Natural killer cell (primary cell): ENCODE measurements around the gene SELENOH. TPM values are rescaled to one million over a fixed set of nuclear protein-coding genes. Genes with fewer than 3 reads are reported as not detected.

Experiments
- ATAC-seq, 3 donors: fragments of 150-1000 bp in 2 of 3; fragments of 200-7000 bp in 1 of 3; cut with Tn5 transposase; 1 replicate in 1 of 3; 2 replicates in 2 of 3; pipeline ENCODE4 v1.10.0; 2021; ENCODE audit warnings: mild to moderate bottlenecking in 2 of 3, moderate library complexity in 2 of 3
- DNase-seq, 2 donors: peaks; one replicate each; pipeline versions ENCODE4 v3.0.0 to v3.0.0-alpha.2; 2013 to 2021; ENCODE audit warnings: mixed read lengths in 1 of 2
- H3K27ac ChIP-seq: one replicate; pipeline ENCODE4 v1.5.1; 2013; ENCODE audit warnings: mild to moderate bottlenecking, low read length
- H3K27me3 ChIP-seq: one replicate; pipeline ENCODE4 v1.6.1; 2013; ENCODE audit warnings: low read length; ENCODE audit not compliant: control insufficient read depth, insufficient read depth
- H3K36me3 ChIP-seq: one replicate; pipeline ENCODE4 v1.6.1; 2013; ENCODE audit warnings: low read length; ENCODE audit not compliant: control insufficient read depth, insufficient read depth
- H3K4me1 ChIP-seq: one replicate; pipeline ENCODE4 v1.6.1; 2013; ENCODE audit warnings: low read length; ENCODE audit not compliant: control insufficient read depth, insufficient read depth
- H3K4me3 ChIP-seq: one replicate; pipeline ENCODE4 v1.5.1; 2013; ENCODE audit warnings: low read length
- H3K9me3 ChIP-seq: one replicate; pipeline ENCODE4 v1.6.1; 2013; ENCODE audit warnings: low read length; ENCODE audit not compliant: control insufficient read depth, insufficient read depth
- H3K27ac Mint-ChIP-seq, 2 donors: one replicate each; pipeline ENCODE4 v1.8.0; 2022; ENCODE audit warnings: mild to moderate bottlenecking in 2 of 2, mixed read lengths in 2 of 2, moderate library complexity in 1 of 2
- H3K27me3 Mint-ChIP-seq, 2 donors: one replicate each; pipeline ENCODE4 v1.8.0; 2022; ENCODE audit warnings: low read depth in 2 of 2, mixed read lengths in 2 of 2
- H3K36me3 Mint-ChIP-seq: one replicate; pipeline ENCODE4 v1.8.0; 2022; ENCODE audit warnings: mixed read lengths
- H3K4me1 Mint-ChIP-seq, 2 donors: one replicate each; pipeline ENCODE4 v1.8.0; 2022; ENCODE audit warnings: mixed read lengths in 2 of 2
- H3K4me3 Mint-ChIP-seq: one replicate; pipeline ENCODE4 v1.8.0; 2022; ENCODE audit warnings: mild to moderate bottlenecking, moderate library complexity, mixed read lengths
- H3K9me3 Mint-ChIP-seq, 2 donors: one replicate each; pipeline ENCODE4 v1.8.0; 2022; ENCODE audit warnings: mixed read lengths in 2 of 2
- WGBS: methylation state at CpG from one replicate; pipeline ENCODE4 v1.1.7; 2013; ENCODE audit warnings: missing lambda C conversion rate; ENCODE audit not compliant: insufficient coverage; 5-methylcytosine and 5-hydroxymethylcytosine counted together
- intact Hi-C: fragments of 100-400 bp; cut with micrococcal nuclease; formaldehyde crosslinking; loops from one replicate; pipeline ENCODE4 v1.14.2; 2022
- total RNA-seq, 4 donors: library from RNA; stranded (reverse); fragments of 120-200 nt in 1 of 4; gene quantifications; one replicate each; pipeline versions ENCODE4 v1.2.3 to v1.2.4, GENCODE V29; 2013 to 2022
- TF ChIP-seq, protein P1 (sequence below): fragments of 200-600 bp; IDR thresholded peaks from one replicate; pipeline ENCODE4 v1.8.0; 2022; ENCODE audit warnings: antibody characterized with exemption

SELENOH gene
- total RNA-seq, 3 donors from 2014 or later (not counting 1 experiment from before 2014, with no cell fraction given) = 55.3 to 83.3 (median 61.0) TPM

DNA sequence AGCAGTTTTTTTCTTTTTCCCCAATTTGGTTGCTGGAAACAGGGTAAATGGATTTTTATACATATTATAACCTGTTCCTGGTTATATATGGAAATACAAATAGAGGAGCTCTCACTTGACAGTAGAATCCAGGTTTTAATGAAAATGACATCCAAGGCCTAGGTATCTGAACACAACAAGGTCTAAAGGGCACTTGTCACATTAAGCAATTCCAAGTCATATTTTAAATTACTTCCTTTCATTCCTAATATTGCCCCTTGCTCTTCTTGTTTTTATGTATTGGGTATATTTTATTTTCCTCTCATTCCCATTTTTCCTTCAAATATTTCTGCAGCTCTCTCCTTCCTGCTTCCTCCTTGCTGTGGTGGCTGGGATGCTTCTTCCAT is 47.4 kb downstream of the SELENOH start:
- intact Hi-C loops = no loop called here
- Mint-ChIP-seq H3K36me3 (no peaks in the 10 kb centered on the region), H3K9me3 (no peaks in the 10 kb centered on the region), H3K4me1 (peaks cover 24 to 31% of the 10 kb centered on the region in 2 donors), H3K27ac (no peak overlapping the region), H3K4me3 (no peak overlapping the region), H3K27me3 (no peaks in the 10 kb centered on the region)
- ATAC-seq (no peak), DNase-seq (no peak)
- H3K4me3 ChIP-seq = no peak overlapping the region
- H3K27me3 ChIP-seq = no peaks in the 10 kb centered on the region
- no peaks in the 10 kb centered on the region for H3K9me3 ChIP-seq
- no peaks in the 10 kb centered on the region for H3K36me3 ChIP-seq
- TF ChIP-seq, protein P1, sequence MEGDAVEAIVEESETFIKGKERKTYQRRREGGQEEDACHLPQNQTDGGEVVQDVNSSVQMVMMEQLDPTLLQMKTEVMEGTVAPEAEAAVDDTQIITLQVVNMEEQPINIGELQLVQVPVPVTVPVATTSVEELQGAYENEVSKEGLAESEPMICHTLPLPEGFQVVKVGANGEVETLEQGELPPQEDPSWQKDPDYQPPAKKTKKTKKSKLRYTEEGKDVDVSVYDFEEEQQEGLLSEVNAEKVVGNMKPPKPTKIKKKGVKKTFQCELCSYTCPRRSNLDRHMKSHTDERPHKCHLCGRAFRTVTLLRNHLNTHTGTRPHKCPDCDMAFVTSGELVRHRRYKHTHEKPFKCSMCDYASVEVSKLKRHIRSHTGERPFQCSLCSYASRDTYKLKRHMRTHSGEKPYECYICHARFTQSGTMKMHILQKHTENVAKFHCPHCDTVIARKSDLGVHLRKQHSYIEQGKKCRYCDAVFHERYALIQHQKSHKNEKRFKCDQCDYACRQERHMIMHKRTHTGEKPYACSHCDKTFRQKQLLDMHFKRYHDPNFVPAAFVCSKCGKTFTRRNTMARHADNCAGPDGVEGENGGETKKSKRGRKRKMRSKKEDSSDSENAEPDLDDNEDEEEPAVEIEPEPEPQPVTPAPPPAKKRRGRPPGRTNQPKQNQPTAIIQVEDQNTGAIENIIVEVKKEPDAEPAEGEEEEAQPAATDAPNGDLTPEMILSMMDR = no peak
- H3K4me1 ChIP-seq = peaks cover 29% of the 10 kb centered on the region
- no peak overlapping the region for H3K27ac ChIP-seq

DNA sequence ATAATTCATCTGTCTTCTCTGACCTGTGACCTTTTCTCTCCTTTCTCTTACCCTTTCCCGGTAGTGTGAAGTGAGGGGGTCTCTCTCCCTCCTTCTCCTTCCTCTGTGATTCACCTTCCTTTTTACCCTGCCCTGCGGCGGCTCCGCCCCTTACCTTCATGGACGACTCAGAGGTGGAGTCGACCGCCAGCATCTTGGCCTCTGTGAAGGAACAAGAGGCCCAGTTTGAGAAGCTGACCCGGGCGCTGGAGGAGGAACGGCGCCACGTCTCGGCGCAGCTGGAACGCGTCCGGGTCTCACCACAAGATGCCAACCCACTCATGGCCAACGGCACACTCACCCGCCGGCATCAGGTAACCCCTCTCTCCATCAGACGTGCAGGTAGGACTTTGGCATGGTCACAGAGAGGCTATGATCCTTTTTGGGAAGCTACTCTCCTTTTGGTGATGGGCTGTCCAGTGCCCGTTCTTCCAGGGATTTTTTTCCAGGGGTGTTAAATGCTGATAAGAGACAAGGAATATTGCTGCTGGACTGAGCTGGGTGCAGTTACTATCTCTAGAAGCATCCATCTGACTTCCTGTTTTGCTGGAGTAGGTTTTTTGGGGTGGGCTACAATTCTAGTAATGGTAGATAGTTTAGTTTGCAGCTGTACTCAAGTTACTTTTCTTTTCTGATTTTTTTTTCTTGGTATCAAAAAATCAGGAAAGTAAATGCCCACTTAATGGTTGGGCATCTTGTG is 50.2 kb downstream of the SELENOH start:
- WGBS = 90% methylated on average over 21 of the region's 22 CpGs
- no peak overlapping the region for H3K4me3 ChIP-seq
- Mint-ChIP-seq H3K36me3 (no peaks in the 10 kb centered on the region), H3K4me3 (peak overlapping the region; percentile 48), H3K27ac (peak overlapping the region; percentile 86), H3K9me3 (no peaks in the 10 kb centered on the region), H3K27me3 (no peaks in the 10 kb centered on the region), H3K4me1 (peaks cover 24 to 31% of the 10 kb centered on the region in 2 donors)
- H3K36me3 ChIP-seq = peaks cover 3% of the 10 kb centered on the region
- no peaks in the 10 kb centered on the region for H3K27me3 ChIP-seq
- no peak for ATAC-seq
- H3K27ac ChIP-seq = peak overlapping the region; percentile 57
- no peak for DNase-seq
- TF ChIP-seq, protein P1 = no peak
- peaks cover 30% of the 10 kb centered on the region for H3K4me1 ChIP-seq
- intact Hi-C loops = loop anchor here (1.0 to 10.0 kb wide), 3 partner anchors 51 to 783 kb away; partner anchors contain the start of genes LPXN, SELENOH and ZFP91
- H3K9me3 ChIP-seq = no peaks in the 10 kb centered on the region

DNA sequence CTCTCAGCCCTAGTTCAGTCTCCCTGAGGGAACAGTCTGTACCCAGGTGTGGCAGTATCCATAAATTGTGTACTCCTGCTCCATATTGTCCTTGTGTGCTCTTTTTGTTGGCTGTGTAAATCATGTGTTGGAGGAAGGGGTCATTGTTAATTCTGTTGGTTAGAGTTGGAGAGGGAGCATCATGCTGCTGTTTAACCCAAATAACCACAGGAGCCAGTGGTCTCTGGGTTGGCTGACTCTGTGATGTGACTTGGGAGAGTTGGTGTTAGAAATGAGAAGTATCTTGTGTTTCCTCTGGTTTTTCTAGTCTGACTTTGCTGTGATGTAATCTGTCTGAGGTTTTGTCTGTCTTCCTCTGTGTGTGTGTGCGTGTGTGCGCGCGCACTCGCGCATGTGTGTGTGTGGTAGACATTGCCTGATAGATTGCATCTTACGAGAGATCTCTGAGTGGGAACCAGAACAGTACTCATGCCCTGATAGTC is 50.8 kb downstream of the SELENOH start:
- peaks cover 7% of the 10 kb centered on the region for H3K36me3 ChIP-seq
- H3K9me3 ChIP-seq = no peaks in the 10 kb centered on the region
- H3K4me1 ChIP-seq = peaks cover 30% of the 10 kb centered on the region
- no peaks in the 10 kb centered on the region for H3K36me3 Mint-ChIP-seq
- ATAC-seq (peak; percentile 92 to 97 (median 93)), DNase-seq (peak; percentile 75 to 95)
- peak overlapping the region; percentile 86 for H3K27ac Mint-ChIP-seq
- 0% methylated on average over 7 of the region's 7 CpGs for WGBS
- TF ChIP-seq, protein P1 = no peak
- peak overlapping the region; percentile 48 for H3K4me3 Mint-ChIP-seq
- no peaks in the 10 kb centered on the region for H3K9me3 Mint-ChIP-seq
- intact Hi-C loops = loop anchor here (1.0 to 10.0 kb wide), 3 partner anchors 51 to 783 kb away; partner anchors contain the start of genes LPXN, SELENOH and ZFP91
- H3K27ac ChIP-seq = peak overlapping the region; percentile 57
- no peaks in the 10 kb centered on the region for H3K27me3 Mint-ChIP-seq
- no peaks in the 10 kb centered on the region for H3K27me3 ChIP-seq
- no peak overlapping the region for H3K4me3 ChIP-seq
- H3K4me1 Mint-ChIP-seq = peaks cover 24 to 31% of the 10 kb centered on the region in 2 donors
